Aorta (tissue), 5 donors: ENCODE results near the gene TPI1. TPM values are rescaled to one million over a fixed set of nuclear protein-coding genes. Genes with fewer than 3 reads are reported as not detected.

ENCODE experiments used
- ATAC-seq: fragments of 200-7000 bp; cut with Tn5 transposase; one replicate; pipeline ENCODE4 v1.9.1; 2022; ENCODE audit warnings: moderate library complexity; ENCODE audit not compliant: low FRiP score
- DNase-seq, 2 donors: peaks; one replicate each; pipeline ENCODE4 v3.0.0-alpha.2; 2020
- H3K27ac ChIP-seq, 2 donors: one replicate each; pipeline ENCODE4 v1.5.1; 2013; ENCODE audit warnings: low read length in 2 of 2, mild to moderate bottlenecking in 2 of 2, moderate library complexity in 2 of 2, control low read depth in 1 of 2, inconsistent platforms in 1 of 2, low read depth in 1 of 2
- H3K27me3 ChIP-seq, 2 donors: one replicate each; pipeline ENCODE4 v1.6.1; 2013; ENCODE audit warnings: control low read depth in 1 of 2, low read length in 1 of 2, mild to moderate bottlenecking in 1 of 2, moderate library complexity in 1 of 2; ENCODE audit not compliant: insufficient read depth in 2 of 2, control insufficient read depth in 1 of 2
- H3K36me3 ChIP-seq, 2 donors: one replicate each; pipeline ENCODE4 v1.6.1; 2013; ENCODE audit warnings: control low read depth in 1 of 2, low read length in 1 of 2, mild to moderate bottlenecking in 1 of 2; ENCODE audit not compliant: insufficient read depth in 2 of 2, control insufficient read depth in 1 of 2
- H3K4me1 ChIP-seq, 2 donors: one replicate each; pipeline ENCODE4 v1.6.1; 2013; ENCODE audit warnings: low read length in 2 of 2, control low read depth in 1 of 2, mild to moderate bottlenecking in 1 of 2, moderate library complexity in 1 of 2; ENCODE audit not compliant: insufficient read depth in 2 of 2, control insufficient read depth in 1 of 2
- H3K4me3 ChIP-seq, 2 donors: one replicate each; pipeline ENCODE4 v1.5.1; 2013; ENCODE audit warnings: low read length in 2 of 2, control low read depth in 1 of 2, mild to moderate bottlenecking in 1 of 2
- H3K9me3 ChIP-seq: one replicate; pipeline ENCODE4 v1.6.1; 2013; ENCODE audit warnings: mild to moderate bottlenecking, low read length; ENCODE audit not compliant: control insufficient read depth
- WGBS, 2 donors: extraction: QIAGEN DNeasy Blood & Tissue Kit; methylation state at CpG; one replicate each; pipeline ENCODE4 v1.1.7; 2013; 5-methylcytosine and 5-hydroxymethylcytosine counted together
- intact Hi-C, 2 donors: fragments of 100-400 bp; cut with DNase I; formaldehyde crosslinking; loops; one replicate each; pipeline versions ENCODE4 v1.14.2 to v1.15.0; 2022
- polyA plus RNA-seq, 2 donors: library from polyadenylated mRNA; stranded (reverse); fragments of 200-250 nt; gene quantifications; one replicate each; pipeline ENCODE4 v1.2.3, GENCODE V29; 2013
- total RNA-seq, 2 donors: library from RNA; stranded (reverse); fragmentation: NEBNext Ultra II Directional; extraction: Animal tissue kit (Norgen Biotek cat#: 25700); gene quantifications; one replicate each; pipeline ENCODE4 v1.2.1, GENCODE V29; 2021
- donor health status: healthy with polysubstance abuse.
- donor health status: Bipolar disorder and iron deficiency.
- donor health status: DM: no; HTN: no; CAD: no.
- donor health status: DM: no; HTN: no; CAD: no.
- donor health status: DM: yes; HTN: yes; CAD: no.

Gene TPI1
- total and polyA plus RNA-seq, 4 donors: 310 to 317 (median 315) TPM

GRCh38 chr12:6832125-6832524 lies 35.2 kb upstream of the TPI1 start:
- no peaks in the 10 kb centered on the region for H3K4me1 ChIP-seq
- H3K27ac ChIP-seq: no peak overlapping the region
- no peaks in the 10 kb centered on the region for H3K9me3 ChIP-seq
- ATAC-seq: no peak
- H3K27me3 ChIP-seq: no peaks in the 10 kb centered on the region
- no peak for DNase-seq
- H3K36me3 ChIP-seq: peaks cover 0 to 2% of the 10 kb centered on the region in 2 donors
- 90 to 92% methylated on average over 4 of the region's 4 CpGs for WGBS, 2 donors
- intact Hi-C loops: no loop called here
- H3K4me3 ChIP-seq: no peak overlapping the region

GRCh38 chr12:6833189-6833890 lies 34.0 kb upstream of the TPI1 start:
- no peaks in the 10 kb centered on the region for H3K9me3 ChIP-seq
- H3K4me1 ChIP-seq: no peaks in the 10 kb centered on the region
- WGBS, 2 donors: 56 to 58% methylated on average over 6 of the region's 6 CpGs
- H3K27ac ChIP-seq: no peak overlapping the region
- H3K4me3 ChIP-seq: no peak overlapping the region
- DNase-seq: peak in 1 of 2 donors; percentile 41
- intact Hi-C loops: no loop called here
- ATAC-seq: no peak
- peaks cover 0 to 2% of the 10 kb centered on the region in 2 donors for H3K36me3 ChIP-seq
- no peaks in the 10 kb centered on the region for H3K27me3 ChIP-seq

GRCh38 chr12:6834254-6834653 lies 33.1 kb upstream of the TPI1 start:
- no peak for ATAC-seq
- intact Hi-C loops: no loop called here

GRCh38 chr12:6834873-6835272 lies 32.5 kb upstream of the TPI1 start:
- intact Hi-C loops: no loop called here
- H3K36me3 ChIP-seq: peaks cover 0 to 6% of the 10 kb centered on the region in 2 donors
- no peaks in the 10 kb centered on the region for H3K27me3 ChIP-seq
- WGBS, 2 donors: 84 to 87% methylated on average over 5 of the region's 5 CpGs
- no peaks in the 10 kb centered on the region for H3K4me1 ChIP-seq
- H3K9me3 ChIP-seq: no peaks in the 10 kb centered on the region
- ATAC-seq (no peak), DNase-seq (no peak)
- no peak overlapping the region for H3K4me3 ChIP-seq
- H3K27ac ChIP-seq: no peak overlapping the region

More at GRCh38 chr12:6834254-6834653, 33.1 kb upstream of the TPI1 start:
- no peak for DNase-seq
- no peak overlapping the region for H3K27ac ChIP-seq
- no peaks in the 10 kb centered on the region for H3K27me3 ChIP-seq
- no peak overlapping the region for H3K4me3 ChIP-seq
- no peaks in the 10 kb centered on the region for H3K9me3 ChIP-seq
- WGBS, 2 donors: 70 to 82% methylated on average over 1 of the region's 1 CpG
- no peaks in the 10 kb centered on the region for H3K4me1 ChIP-seq
- peaks cover 0 to 5% of the 10 kb centered on the region in 2 donors for H3K36me3 ChIP-seq

GRCh38 chr12:6836851-6837250 lies 30.5 kb upstream of the TPI1 start:
- Histone ChIP-seq H3K27ac (no peak overlapping the region), H3K4me3 (no peak overlapping the region), H3K9me3 (no peaks in the 10 kb centered on the region), H3K36me3 (peaks cover 0 to 4% of the 10 kb centered on the region in 2 donors), H3K4me1 (no peaks in the 10 kb centered on the region), H3K27me3 (no peaks in the 10 kb centered on the region)
- intact Hi-C loops: no loop called here
- 86 to 89% methylated on average over 16 of the region's 16 CpGs for WGBS, 2 donors
- no peak for ATAC-seq
- DNase-seq: peak in 1 of 2 donors; percentile 40

- Histone ChIP-seq H3K4me3 (no peak overlapping the region), H3K4me1 (no peaks in the 10 kb centered on the region), H3K9me3 (no peaks in the 10 kb centered on the region), H3K27me3 (no peaks in the 10 kb centered on the region), H3K27ac (no peak overlapping the region), H3K36me3 (peaks cover 0 to 4% of the 10 kb centered on the region in 2 donors)
- 88 to 93% methylated on average over 26 of the region's 26 CpGs for WGBS, 2 donors
- intact Hi-C loops: no loop called here
- DNase-seq (peak in 1 of 2 donors; percentile 43), ATAC-seq (no peak)
Observed at GRCh38 chr12:6837370-6838060, 29.8 kb upstream of the TPI1 start.

GRCh38 chr12:6838854-6839253 lies 28.5 kb upstream of the TPI1 start:
- intact Hi-C loops: no loop called here
- no peak for ATAC-seq
- DNase-seq: peak in 1 of 2 donors; percentile 32
- H3K27me3 ChIP-seq: no peaks in the 10 kb centered on the region
- H3K4me1 ChIP-seq: no peaks in the 10 kb centered on the region
- H3K27ac ChIP-seq: no peak overlapping the region
- no peak overlapping the region for H3K4me3 ChIP-seq
- 90 to 91% methylated on average over 16 of the region's 16 CpGs for WGBS, 2 donors
- H3K36me3 ChIP-seq: peaks cover 0 to 4% of the 10 kb centered on the region in 2 donors
- H3K9me3 ChIP-seq: no peaks in the 10 kb centered on the region

GRCh38 chr12:6839482-6840201 lies 27.7 kb upstream of the TPI1 start:
- Histone ChIP-seq H3K4me3 (no peak overlapping the region), H3K36me3 (peaks cover 0 to 4% of the 10 kb centered on the region in 2 donors), H3K9me3 (no peaks in the 10 kb centered on the region), H3K27ac (no peak overlapping the region), H3K27me3 (no peaks in the 10 kb centered on the region), H3K4me1 (no peaks in the 10 kb centered on the region)
- DNase-seq: peak in 1 of 2 donors; percentile 38
- intact Hi-C loops: no loop called here
- no peak for ATAC-seq
- WGBS, 2 donors: 73 to 75% methylated on average over 10 of the region's 10 CpGs
